Dendritic cell treated with granulocyte-macrophage colony-stimulating factor and Interleukin-4, amounts not matched to agents 40 ng/mL and 50 ng/mL, for 4 days (primary cell): ENCODE data around the gene CSHL1.
"Not testable (repeated sequence)": the region's sequence is repeated elsewhere in the genome, so short reads cannot be mapped to it uniquely, and the experiment has no call there.

Source experiments
- H3K27ac Mint-ChIP-seq: one replicate; pipeline ENCODE4 v1.8.0; 2022; ENCODE audit warnings: mild to moderate bottlenecking, mixed read lengths
- H3K27me3 Mint-ChIP-seq: one replicate; pipeline ENCODE4 v1.8.0; 2022; ENCODE audit warnings: mild to moderate bottlenecking, mixed read lengths
- H3K36me3 Mint-ChIP-seq: one replicate; pipeline ENCODE4 v1.8.0; 2022; ENCODE audit warnings: low read depth, mixed read lengths
- H3K4me1 Mint-ChIP-seq: one replicate; pipeline ENCODE4 v1.8.0; 2022; ENCODE audit warnings: low read depth, mixed read lengths
- H3K4me3 Mint-ChIP-seq: one replicate; pipeline ENCODE4 v1.8.0; 2022; ENCODE audit warnings: mild to moderate bottlenecking, moderate library complexity, mixed read lengths
- H3K9me3 Mint-ChIP-seq: one replicate; pipeline ENCODE4 v1.8.0; 2022; ENCODE audit warnings: mixed read lengths
- intact Hi-C: fragments of 100-400 bp; cut with micrococcal nuclease; formaldehyde crosslinking; loops from one replicate; pipeline ENCODE4 v1.15.0; 2022

The CSHL1 gene

DNA sequence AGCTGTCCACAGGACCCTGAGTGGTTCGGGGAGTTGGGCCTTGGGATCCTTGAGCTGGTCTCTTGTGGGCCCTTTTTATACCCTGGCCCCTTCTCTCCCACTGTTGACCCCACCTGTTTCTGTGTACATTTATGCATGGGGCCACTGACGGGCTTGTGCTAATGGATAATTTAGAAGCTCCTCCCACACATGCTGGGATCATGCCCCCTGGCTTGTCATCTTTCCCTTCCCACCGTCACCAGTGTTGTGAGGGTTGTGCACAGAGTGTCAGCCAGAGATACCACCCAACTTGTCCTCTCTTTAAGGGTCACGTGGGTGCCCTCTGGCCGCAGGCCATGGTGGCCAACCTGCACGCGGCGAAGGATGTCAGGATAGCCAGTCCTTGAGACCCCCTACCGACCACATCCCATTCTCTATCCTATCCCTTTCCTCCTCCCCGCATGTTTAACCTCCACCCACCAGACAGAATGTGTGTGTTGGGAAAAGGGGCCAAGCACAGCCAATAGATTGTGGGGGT is 7.8 kb upstream of the CSHL1 start, which contains the start of gene GH1:
Gene GH1 (minus strand): TSS at position 51 of the 517 bp plus-strand sequence. CDS start 63 bp downstream, outside the sequence.
- H3K36me3 Mint-ChIP-seq = not testable (repeated sequence)
- peaks cover 18% of the 10 kb centered on the region for H3K27me3 Mint-ChIP-seq

DNA sequence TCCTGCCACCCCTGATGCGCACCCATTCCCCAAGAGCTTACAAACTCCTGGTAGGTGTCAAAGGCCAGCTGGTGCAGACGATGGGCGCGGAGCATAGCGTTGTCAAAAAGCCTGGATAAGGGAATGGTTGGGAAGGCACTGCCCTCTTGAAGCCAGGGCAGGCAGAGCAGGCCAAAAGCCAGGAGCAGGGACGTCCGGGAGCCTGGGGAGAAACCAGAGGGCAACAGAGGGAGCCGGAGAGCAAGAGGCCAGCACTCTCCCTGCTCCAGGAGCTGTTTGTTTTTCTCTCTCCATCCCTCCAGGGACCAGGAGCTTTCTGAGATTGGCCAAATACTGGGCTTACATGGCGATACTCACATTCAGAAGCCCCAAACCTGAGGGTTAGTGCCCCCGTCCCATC is 7.2 kb upstream of the CSHL1 start:
- peaks cover 18% of the 10 kb centered on the region for H3K27me3 Mint-ChIP-seq
- no peaks in the 10 kb centered on the region for H3K9me3 Mint-ChIP-seq
- H3K4me3 Mint-ChIP-seq = no peak overlapping the region
- no peaks in the 10 kb centered on the region for H3K36me3 Mint-ChIP-seq
- peaks cover 35% of the 10 kb centered on the region for H3K4me1 Mint-ChIP-seq
- H3K27ac Mint-ChIP-seq = no peak overlapping the region
- intact Hi-C loops = loop anchor here (5.0 kb wide), 1 partner anchor 214 kb away; the partner anchor contains the start of gene ERN1

More for the DNA sequence above, 7.8 kb upstream of the CSHL1 start, which contains the start of gene GH1:
- intact Hi-C loops = loop anchor here (1.0 to 5.0 kb wide), 3 partner anchors 27 to 213 kb away; partner anchors contain the start of gene ERN1
- not testable (repeated sequence) for H3K4me3 Mint-ChIP-seq, H3K9me3 Mint-ChIP-seq, H3K27ac Mint-ChIP-seq
- H3K4me1 Mint-ChIP-seq = peaks cover 35% of the 10 kb centered on the region

DNA sequence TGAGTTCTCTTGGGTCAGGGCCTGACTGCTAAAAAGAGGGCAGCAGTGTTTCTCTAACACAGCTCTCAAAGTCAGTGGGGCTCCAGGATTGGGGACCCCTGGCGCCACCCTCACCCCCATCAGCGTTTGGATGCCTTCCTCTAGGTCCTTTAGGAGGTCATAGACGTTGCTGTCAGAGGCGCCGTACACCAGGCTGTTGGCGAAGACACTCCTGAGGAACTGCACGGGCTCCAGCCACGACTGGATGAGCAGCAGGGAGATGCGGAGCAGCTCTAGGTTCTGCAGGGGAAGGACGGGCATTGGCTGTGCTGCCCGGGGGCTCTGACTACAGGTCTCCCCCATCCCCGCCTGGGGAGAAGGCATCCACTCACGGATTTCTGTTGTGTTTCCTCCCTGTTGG is 6.6 kb upstream of the CSHL1 start:
- no peaks in the 10 kb centered on the region for H3K36me3 Mint-ChIP-seq
- H3K4me1 Mint-ChIP-seq = peaks cover 29% of the 10 kb centered on the region
- no peak overlapping the region for H3K27ac Mint-ChIP-seq
- intact Hi-C loops = loop anchor here (5.0 kb wide), 1 partner anchor 215 kb away; the partner anchor contains the start of gene ERN1
- no peaks in the 10 kb centered on the region for H3K9me3 Mint-ChIP-seq
- H3K27me3 Mint-ChIP-seq = peaks cover 18% of the 10 kb centered on the region
- H3K4me3 Mint-ChIP-seq = no peak overlapping the region

DNA sequence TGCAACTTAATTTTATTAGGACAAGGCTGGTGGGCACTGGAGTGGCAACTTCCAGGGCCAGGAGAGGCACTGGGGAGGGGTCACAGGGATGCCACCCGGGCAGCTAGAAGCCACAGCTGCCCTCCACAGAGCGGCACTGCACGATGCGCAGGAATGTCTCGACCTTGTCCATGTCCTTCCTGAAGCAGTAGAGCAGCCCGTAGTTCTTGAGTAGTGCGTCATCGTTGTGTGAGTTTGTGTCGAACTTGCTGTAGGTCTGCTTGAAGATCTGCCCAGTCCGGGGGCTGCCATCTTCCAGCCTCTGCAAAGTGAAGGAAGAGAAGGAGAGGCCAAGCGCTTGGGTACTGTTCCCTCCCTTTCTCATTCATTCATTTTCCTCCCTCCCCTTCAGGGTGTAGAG is 6.1 kb upstream of the CSHL1 start:
- H3K27me3 Mint-ChIP-seq = peaks cover 18% of the 10 kb centered on the region
- H3K9me3 Mint-ChIP-seq, H3K36me3 Mint-ChIP-seq, H3K27ac Mint-ChIP-seq, H3K4me3 Mint-ChIP-seq: not testable (repeated sequence)
- intact Hi-C loops = loop anchor here (5.0 kb wide), 1 partner anchor 215 kb away; the partner anchor contains the start of gene ERN1
- peaks cover 24% of the 10 kb centered on the region for H3K4me1 Mint-ChIP-seq

DNA sequence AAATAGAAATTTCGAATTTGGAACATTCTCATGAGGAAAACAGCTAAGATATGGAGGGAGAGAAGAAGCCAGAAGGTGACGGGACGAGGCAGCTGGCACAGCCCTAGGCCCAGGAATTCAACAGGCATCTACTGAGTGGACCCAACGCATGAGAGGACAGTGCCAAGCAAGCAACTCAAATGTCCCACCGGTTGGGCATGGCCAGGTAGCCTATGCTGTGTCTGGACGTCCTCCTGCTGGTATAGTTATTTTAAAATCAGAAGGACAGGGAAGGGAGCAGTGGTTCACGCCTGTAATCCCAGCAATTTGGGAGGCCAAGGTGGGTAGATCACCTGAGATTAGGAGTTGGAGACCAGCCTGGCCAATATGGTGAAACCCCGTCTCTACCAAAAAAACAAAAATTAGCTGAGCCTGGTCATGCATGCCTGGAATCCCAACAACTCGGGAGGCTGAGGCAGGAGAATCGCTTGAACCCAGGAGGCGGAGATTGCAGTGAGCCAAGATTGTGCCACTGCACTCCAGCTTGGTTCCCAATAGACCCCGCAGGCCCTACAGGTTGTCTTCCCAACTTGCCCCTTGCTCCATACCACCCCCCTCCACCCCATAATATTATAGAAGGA is 5.6 kb upstream of the CSHL1 start:
- H3K4me1 Mint-ChIP-seq = peaks cover 21% of the 10 kb centered on the region
- H3K9me3 Mint-ChIP-seq = no peaks in the 10 kb centered on the region
- H3K4me3 Mint-ChIP-seq = no peak overlapping the region
- peak overlapping the region; percentile 39 for H3K27ac Mint-ChIP-seq
- intact Hi-C loops = loop anchor here (5.0 kb wide), 1 partner anchor 216 kb away; the partner anchor contains the start of gene ERN1
- no peaks in the 10 kb centered on the region for H3K36me3 Mint-ChIP-seq
- H3K27me3 Mint-ChIP-seq = peaks cover 18% of the 10 kb centered on the region

DNA sequence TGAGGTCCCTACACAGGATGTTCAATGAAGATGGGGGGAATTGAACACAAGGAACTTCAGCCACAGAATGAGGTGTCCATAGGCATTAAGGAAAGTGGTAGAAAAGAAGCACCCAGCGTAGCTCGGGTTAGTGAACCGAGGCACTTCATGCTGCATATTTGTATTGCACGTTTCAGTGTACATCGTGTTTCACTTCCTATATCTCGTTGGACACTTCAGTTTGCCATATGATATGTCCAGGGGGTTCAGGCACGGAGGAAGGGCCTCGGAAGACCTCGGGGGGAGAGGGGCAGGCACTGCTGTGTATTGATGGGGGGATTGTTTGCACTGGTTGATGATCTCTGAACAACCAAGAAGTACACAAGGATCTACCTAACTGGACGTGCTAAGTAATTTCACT is 4.7 kb upstream of the CSHL1 start:
- Mint-ChIP-seq H3K4me3 (peak overlapping the region; percentile 47), H3K4me1 (peaks cover 21% of the 10 kb centered on the region), H3K27me3 (peaks cover 21% of the 10 kb centered on the region), H3K27ac (peak overlapping the region; percentile 45)
- H3K36me3 Mint-ChIP-seq, H3K9me3 Mint-ChIP-seq: not testable (repeated sequence)
- intact Hi-C loops = loop anchor here (5.0 kb wide), 1 partner anchor 217 kb away; the partner anchor contains the start of gene ERN1

DNA sequence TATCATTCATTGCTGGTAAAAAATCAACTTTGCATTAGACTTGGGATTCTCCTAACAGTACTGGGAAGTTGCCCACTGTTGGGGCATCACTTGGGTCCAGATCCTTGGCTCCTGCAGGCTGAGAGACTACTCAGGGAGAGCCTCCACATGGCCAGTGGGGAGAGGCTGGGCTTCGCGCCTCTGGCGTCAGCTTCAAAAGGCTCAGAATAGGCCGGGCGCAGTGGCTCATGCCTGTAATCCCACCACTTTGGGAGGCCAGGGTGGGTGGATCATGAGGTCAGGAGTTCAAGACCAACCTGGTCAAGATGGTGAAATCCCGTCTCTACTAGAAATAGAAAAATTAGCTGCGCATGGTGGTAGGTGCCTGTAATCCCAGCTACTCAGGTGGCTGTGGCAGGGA is 3.4 kb upstream of the CSHL1 start:
- peaks cover 24% of the 10 kb centered on the region for H3K27me3 Mint-ChIP-seq
- intact Hi-C loops = no loop called here
- no peak overlapping the region for H3K4me3 Mint-ChIP-seq
- H3K36me3 Mint-ChIP-seq = no peaks in the 10 kb centered on the region
- no peaks in the 10 kb centered on the region for H3K9me3 Mint-ChIP-seq
- H3K4me1 Mint-ChIP-seq = peaks cover 21% of the 10 kb centered on the region
- no peak overlapping the region for H3K27ac Mint-ChIP-seq

DNA sequence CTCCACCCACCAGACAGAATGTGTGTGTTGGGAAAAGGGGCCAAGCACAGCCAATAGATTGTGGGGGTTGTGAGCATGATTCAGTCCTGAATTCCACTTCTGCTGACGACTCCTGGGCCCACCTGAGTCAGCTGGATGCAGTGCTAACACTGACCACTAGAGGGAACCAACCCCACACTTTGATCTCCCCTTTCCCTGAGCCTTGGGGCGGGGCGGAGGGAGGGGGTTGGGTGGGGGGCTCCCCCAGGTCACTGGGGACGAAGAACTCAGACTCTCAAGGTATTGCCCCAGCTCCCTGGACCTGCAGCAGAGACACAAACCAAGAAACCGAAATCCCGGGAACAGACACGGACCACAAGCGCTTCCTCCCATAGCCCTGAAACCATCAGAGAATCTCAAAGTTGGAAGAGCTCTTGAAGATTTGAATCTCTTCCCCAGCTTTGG is 621 bp upstream of the CSHL1 start:
- intact Hi-C loops = loop anchor here (2.0 kb wide), 2 partner anchors 35 to 115 kb away; no protein-coding TSS in a partner anchor
- no peaks in the 10 kb centered on the region for H3K9me3 Mint-ChIP-seq

DNA sequence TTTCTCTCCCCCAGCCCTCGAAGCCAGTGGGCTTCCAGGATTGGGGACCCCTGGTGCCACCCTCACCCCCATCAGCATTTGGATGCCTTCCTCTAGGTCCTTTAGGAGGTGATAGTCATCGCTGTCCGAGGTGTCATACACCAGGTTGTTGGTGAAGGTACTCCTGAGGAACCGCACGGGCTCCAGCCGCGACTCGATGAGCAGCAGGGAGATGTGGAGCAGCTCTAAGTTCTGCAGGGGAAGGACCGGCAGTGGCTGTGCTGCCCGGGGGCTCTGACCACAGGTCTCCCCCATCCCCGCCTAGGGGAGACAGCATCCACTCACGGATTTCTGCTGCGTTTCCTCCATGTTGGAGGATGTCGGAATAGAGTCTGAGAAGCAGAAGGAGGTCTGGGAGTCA is 962 bp downstream of the CSHL1 start:
- no peak overlapping the region for H3K4me3 Mint-ChIP-seq
- peaks cover 10% of the 10 kb centered on the region for H3K27me3 Mint-ChIP-seq
- H3K9me3 Mint-ChIP-seq = no peaks in the 10 kb centered on the region
- no peaks in the 10 kb centered on the region for H3K4me1 Mint-ChIP-seq
- intact Hi-C loops = loop anchor here (2.0 kb wide), 1 partner anchor 37 kb away; no protein-coding TSS in a partner anchor
- H3K36me3 Mint-ChIP-seq = no peaks in the 10 kb centered on the region
- no peak overlapping the region for H3K27ac Mint-ChIP-seq

More for the DNA sequence above, 621 bp upstream of the CSHL1 start:
- Mint-ChIP-seq H3K27me3 (peaks cover 13% of the 10 kb centered on the region), H3K36me3 (no peaks in the 10 kb centered on the region), H3K27ac (no peak overlapping the region), H3K4me1 (peaks cover 14% of the 10 kb centered on the region), H3K4me3 (no peak overlapping the region)

DNA sequence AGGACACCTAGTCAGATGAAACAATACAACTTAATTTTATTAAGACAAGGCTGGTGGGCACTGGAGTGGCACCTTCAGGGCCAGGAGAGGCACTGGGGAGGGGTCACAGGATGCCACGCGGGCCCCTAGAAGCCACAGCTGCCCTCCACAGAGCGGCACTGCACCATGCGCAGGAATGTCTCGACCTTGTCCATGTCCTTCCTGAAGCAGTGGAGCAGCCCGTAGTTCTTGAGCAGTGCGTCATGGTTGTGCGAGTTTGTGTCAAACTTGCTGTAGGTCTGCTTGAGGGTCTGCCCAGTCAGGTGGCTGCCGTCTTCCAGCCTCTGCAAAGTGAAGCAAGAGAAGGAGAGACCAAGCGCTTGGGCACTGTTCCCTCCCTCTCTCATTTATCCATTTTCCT is 1.5 kb downstream of the CSHL1 start:
- H3K36me3 Mint-ChIP-seq, H3K27me3 Mint-ChIP-seq, H3K4me1 Mint-ChIP-seq, H3K4me3 Mint-ChIP-seq, H3K27ac Mint-ChIP-seq, H3K9me3 Mint-ChIP-seq, intact Hi-C loops: not testable (repeated sequence)

DNA sequence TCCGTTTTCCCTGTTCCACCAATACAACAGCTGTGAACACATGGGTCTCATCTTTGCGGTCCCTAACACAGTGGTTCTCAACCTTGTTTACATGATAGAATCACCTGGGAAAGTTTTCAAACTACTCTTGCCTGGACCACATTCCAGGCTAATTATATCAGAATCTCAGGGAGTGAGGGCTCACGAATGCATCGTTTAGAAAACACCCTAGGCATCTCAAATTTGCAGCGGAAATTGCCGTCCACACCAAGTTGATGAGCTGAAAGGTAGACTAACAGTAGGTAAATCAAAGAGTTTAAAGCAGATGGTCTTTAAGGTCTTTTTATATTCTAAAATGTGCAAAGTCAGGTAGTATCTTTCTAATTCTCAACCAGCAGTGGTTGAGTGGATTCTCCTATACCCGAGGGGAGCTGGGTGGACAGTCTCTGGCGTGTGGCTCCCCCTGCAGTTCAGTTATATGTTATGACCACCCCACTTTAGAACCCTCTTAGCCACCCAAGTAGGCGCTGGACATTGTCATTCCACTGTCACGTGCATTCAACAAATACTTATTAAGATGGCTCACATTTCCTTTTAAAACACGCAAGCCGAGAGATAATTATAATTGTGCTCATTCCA is 3.8 kb downstream of the CSHL1 start:
- H3K4me1 Mint-ChIP-seq, H3K27me3 Mint-ChIP-seq, H3K4me3 Mint-ChIP-seq, H3K36me3 Mint-ChIP-seq, H3K27ac Mint-ChIP-seq, H3K9me3 Mint-ChIP-seq, intact Hi-C loops: not testable (repeated sequence)

DNA sequence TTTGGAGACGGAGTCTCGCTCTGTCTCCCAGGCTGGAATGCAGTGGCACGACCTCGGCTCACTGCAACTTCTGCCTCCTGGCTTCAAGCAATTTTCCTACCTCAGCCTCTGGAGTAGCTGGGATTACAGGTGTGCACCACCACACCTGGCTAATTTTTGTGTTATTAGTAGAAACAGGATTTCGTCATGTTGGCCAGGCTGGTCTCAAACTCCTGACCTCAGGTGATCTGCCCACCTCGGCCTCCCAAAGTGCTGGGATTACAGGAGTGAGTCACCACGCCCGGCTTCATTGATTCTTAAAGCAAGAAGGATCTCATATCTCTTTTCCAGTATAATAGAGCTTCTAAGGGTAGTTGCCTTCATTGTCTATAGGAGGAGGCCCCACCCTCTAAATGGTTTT is 6.3 kb downstream of the CSHL1 start:
- H3K27me3 Mint-ChIP-seq = peaks cover 10% of the 10 kb centered on the region
- H3K4me1 Mint-ChIP-seq, H3K9me3 Mint-ChIP-seq, intact Hi-C loops, H3K27ac Mint-ChIP-seq, H3K4me3 Mint-ChIP-seq, H3K36me3 Mint-ChIP-seq: not testable (repeated sequence)

DNA sequence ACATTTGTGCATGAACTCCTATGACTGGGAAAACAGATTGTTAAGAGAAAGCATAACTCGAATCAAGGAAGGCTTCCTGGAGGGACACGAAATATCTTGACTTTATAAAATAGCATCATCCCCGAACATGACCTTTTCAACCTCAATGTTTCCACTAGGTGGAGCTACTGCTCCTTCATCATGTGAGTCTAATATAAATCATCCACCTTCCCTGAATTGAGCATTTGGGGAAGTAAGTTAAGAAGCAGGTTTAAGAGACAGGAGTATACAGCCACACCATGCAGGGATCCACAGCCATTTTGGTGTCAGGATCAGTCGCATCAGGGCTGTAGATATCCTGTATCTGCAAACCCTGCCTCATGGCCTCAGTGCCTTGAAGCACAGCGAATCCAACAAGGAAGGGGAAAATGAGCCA is 7.3 kb downstream of the CSHL1 start:
- H3K4me3 Mint-ChIP-seq, intact Hi-C loops, H3K9me3 Mint-ChIP-seq, H3K27ac Mint-ChIP-seq, H3K36me3 Mint-ChIP-seq, H3K4me1 Mint-ChIP-seq: not testable (repeated sequence)
- peaks cover 12% of the 10 kb centered on the region for H3K27me3 Mint-ChIP-seq

DNA sequence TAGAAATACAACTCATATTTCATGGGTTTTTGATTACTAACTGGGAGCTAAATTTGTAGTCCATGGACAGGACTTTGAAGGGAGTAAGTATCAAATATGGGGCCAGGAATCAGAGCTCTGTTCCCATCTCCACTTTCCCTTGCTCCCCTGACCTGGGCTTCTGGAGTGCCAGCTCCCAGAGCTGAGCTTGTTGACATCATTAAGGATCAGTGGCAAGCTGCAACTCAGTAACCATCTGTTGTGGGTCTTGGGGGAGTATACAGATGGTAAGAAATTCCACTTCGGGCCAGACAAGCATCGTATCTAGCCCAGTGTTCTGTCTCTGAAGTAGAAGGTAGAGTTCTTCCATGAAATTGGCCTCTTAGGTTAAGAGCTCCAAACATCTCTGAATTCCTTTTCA is 9.1 kb downstream of the CSHL1 start:
- H3K9me3 Mint-ChIP-seq, intact Hi-C loops, H3K27ac Mint-ChIP-seq, H3K4me3 Mint-ChIP-seq, H3K4me1 Mint-ChIP-seq, H3K36me3 Mint-ChIP-seq: not testable (repeated sequence)
- peaks cover 12% of the 10 kb centered on the region for H3K27me3 Mint-ChIP-seq
